ENCODE data around the gene MAS1L. TPM values are rescaled to one million over a fixed set of nuclear protein-coding genes. Genes with fewer than 3 reads are reported as not detected.

MAS1L gene
- total RNA-seq, 1 donor from 2014 or later: not detected

DNA sequence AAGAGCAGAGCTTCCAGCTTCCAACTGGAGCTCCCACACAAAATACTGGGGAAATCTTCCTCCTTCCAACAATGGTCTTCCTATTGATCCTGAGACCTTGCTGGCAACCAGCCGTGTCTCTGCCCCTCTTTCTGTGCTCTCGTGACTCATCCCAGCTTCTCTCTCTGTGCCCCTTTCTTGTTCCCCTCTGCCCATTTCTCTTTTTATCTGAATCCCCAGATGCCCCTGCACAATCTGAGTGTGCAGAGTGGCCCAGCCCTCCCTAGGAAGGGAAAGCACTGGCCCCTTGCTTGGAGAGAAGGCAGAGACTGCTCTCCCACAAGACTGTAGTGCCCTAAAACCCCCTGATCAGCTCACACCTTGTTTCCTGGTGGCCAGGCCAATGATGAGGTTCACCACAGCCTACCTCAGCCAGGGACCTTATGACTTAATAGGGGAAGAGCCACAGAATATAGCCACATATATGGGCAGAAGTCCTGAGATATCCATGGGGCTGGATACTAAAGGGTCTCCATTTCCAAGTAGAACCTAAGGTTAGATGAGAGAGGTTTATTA, 23.1 kb upstream of the MAS1L start:
- ATAC-seq (no peak), DNase-seq (ENCODE audit: low spot score) (no peak)

DNA sequence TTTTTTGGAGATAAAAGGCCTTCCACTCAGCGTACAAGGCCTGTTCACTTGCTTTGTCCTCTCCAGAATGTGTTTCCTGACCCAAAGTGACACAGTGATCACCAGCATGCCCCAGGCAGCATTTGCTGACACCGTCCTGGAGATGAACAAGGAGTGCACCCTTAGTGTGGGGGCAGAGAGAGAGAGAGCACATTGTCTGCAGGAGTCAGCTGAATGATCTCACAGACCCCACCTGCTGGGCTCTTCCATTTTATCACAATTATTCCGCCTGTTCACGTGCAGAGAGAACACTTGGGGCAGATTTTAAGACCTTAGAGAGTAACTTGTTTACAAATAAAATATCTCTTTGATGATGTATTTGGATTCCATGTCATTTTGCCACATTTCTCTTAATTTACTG, 22.4 kb upstream of the MAS1L start:
- DNase-seq (ENCODE audit: low spot score): no peak

DNA sequence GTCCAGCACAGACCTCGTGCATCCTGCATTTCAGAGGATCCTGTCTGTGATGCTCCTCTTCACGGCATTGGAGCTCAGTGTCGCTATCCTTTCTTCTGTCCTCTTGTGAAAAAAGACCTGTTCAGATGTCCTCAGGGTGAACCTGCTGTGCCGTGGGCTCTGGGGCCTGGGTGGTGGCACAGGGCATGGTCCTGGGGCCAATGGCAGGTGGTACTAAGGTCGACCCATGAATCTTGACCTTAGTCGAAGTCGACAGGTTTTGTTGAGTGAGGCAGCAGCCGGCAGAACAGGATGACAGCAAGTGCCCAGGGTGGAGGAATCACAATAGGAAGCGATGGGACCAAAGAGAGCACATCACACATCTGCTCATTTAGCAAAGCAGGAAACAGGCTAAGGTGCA, 22.0 kb upstream of the MAS1L start:
- DNase-seq (ENCODE audit: low spot score): no peak
- ATAC-seq: no peak

More for the DNA sequence above, 22.4 kb upstream of the MAS1L start:
- ATAC-seq: no peak

DNA sequence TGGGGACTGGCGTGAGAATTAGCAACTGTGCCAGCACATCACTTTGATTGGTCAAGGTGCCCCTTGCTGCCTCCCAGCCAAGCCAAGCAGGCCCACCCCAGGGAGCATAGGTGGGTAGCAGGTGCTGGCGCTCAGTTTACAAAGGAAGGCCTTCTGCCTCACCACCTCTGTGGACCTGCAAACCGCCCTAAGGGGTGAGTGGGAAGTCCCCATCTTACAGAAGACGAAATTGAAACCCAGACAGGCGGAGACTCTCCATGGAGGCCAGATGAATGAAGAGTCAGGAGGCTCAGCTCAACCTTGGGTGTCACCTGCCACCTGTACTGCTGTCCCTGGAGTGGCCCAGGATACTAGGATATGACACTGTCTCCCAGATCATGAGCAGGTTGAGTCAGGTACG, 21.5 kb upstream of the MAS1L start:
- DNase-seq (ENCODE audit: low spot score): no peak
- no peak for ATAC-seq

DNA sequence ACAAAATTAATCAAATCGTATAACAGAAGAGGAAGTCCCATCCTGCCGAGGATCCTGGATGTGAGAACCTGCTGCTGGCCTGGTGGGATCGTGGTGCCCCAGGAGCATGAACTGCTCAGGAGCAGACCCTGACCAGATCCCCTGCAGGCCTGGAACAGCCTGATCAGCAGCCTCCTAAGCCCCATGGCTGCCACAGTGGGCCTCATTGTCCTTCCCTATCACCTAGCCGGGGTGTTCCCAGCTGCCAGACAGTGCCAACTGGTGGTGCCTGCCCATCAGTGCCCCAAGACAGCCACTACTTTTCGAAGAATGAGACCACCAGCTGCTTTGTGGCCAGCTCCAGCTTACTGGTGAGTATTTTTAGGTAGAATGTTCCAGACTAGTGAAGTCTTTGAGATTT, 19.6 kb upstream of the MAS1L start:
- no peak for DNase-seq (ENCODE audit: low spot score)
- no peak for ATAC-seq

DNA sequence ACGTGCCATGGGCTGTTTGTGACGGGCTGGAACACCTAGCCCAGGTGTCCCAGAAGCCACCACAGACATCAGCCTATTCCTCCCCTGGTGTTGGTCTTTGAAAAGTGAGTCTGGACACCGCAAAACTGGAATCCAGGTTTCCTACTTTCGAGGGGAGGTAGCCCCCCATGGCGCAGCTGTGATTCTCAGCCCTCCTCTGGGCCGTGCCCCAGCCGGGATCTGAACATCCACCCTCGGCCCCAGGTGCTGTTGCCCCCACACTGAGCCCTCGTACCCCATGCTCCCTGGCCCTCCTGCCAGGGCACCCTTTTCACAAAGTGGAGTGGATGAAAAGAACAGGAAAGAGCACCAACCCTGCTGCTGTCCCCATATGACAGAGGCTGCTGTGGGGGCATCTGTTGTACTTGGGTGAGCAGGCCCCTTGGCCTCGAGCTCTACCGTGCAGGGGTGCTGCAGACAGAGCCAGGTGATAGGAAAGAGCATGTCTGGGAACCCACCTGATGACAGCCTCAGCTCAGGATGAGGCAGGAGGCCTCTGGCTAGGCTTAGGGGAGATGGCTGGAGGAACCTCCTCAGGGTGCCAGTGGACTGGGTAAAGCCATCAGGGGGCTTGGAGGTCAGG, 18.8 kb upstream of the MAS1L start:
- DNase-seq (ENCODE audit: low spot score): no peak
- no peak for ATAC-seq

DNA sequence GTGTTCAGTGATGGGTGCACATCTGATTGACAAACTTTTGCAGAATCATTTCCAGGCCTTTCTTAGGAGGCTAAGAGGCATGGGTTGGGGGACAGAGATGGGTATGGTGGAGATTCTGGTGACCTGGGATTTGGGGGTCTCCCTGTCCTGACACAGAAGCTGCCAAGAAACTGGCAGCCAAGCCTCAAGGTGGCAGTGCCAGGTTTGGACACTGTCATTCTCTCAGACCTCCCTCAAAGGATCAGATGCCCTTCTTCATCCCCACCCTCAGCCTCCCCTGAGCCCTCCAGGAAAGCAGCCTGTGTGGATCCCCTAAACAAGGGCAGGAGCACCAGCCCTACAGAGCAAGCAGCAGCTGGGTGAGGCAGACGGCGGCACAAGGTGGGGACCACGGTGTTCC, 18.1 kb upstream of the MAS1L start:
- no peak for ATAC-seq
- no peak for DNase-seq (ENCODE audit: low spot score)

DNA sequence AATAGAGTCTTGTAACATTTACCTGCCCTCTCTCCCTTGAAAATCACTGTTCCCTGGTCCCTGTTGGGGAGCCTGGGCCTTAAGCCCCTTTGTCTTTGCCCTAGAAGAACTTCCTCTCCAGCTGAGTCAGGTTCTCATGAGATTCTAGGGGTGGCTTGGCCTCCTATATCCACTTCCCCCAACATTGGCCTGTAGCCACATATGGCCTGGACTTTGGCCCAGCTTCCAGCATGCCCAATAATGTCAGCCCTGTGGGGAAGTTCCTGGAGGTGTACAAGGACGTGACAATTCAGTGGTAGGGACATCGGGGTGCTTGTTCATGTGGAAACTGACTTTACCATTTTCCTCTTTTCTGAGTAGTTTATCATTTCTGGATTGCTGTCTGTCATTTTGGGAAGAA, 17.2 kb upstream of the MAS1L start:
- DNase-seq (ENCODE audit: low spot score) (no peak), ATAC-seq (peak; percentile 52)

DNA sequence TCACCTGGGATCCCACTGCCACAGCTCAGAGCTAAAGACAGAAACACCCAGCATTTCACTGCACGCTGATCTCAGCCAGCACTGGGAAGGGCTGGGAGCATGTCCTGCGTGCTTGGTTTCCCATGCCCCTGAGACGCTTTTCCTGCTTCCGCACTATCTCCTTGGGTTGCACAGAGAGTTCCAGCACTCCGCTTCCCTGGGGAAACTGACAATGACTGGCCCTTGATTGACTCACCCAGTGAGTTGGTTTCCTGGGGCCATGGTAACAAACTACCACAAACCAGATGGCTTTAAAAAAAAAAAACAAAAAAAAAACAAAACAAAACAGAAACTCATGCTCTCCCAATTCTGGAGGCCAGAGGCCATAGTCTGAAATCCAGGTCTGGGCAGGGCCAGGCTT, 14.8 kb upstream of the MAS1L start:
- DNase-seq (ENCODE audit: low spot score) (no peak), ATAC-seq (no peak)

DNA sequence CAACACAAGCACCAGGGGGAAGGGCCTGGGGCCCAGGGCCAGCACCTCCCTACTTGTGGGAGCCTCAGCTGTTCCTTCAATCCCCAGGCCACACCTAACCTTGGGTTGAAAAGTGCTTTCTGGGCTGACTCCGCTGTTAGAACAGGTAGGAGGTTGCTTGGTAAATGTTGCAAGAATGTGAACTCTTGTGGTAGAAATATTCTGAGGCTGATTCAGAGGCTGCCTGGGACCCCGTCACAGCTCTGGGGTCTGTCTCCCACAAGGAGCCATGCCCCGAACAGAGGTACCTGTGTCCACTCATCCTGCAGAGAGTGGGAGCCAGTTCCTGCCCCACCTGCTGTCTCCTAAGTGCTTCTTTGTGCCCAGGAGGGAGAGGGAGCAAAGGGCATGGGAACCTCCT, 14.4 kb upstream of the MAS1L start:
- ATAC-seq (no peak), DNase-seq (ENCODE audit: low spot score) (no peak)

DNA sequence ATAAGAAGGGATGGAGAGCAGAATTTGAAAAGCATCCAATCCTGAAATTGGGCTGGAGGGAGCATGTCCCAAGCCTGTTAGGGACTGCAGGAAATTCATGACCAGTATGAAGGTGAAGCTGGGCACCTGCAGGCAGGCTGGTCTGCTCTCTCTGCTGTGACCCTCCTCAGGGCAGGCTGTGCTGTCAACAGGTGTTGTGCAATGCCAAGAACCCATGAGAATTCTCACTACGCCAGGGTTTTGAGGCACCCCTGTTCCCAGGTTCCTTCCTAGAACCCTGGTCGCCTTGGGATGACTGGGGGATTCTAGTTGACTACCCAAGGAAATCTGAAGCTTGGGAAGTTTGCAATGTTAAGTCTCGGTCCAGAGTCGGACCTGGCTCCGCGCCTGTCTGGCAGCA, 13.3 kb upstream of the MAS1L start:
- DNase-seq (ENCODE audit: low spot score): no peak
- no peak for ATAC-seq

DNA sequence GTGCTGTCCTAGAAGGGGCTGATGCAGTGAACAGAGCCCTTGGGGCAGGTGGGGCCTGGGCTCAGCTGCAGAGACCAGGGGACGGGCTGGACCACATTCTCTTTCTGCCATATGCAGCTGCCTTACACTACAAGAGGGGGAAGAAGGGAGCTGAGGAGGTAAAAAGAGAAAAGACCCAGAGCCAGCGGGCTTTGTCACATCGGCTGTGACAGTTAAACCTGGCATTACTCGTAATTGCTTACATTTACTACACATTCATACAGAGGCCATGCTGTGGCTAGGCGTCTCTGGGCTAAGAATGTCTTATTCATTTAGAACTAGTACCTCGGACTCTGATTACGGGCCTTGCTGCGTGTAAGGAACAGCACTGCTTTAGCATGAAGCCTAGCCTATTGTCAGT, 12.8 kb upstream of the MAS1L start:
- no peak for ATAC-seq

DNA sequence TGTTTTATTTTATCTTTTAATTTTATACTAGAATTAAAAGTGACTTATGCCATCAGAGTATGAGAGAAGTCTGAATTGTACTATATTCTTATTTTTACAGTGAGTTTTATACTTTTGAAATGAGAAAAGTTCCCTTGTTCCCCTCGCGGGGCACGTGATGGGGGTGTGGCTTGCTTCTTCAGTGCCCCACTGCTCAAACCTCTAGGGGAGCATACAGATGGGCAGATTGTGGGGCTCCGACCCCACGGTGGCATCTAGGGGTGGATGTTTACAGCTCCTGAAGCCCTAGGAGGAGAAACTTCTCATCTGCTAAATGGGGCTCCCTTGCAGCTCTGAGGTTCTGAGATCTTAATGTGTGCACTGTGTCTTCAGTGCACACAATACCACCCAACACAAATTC, 11.9 kb upstream of the MAS1L start:
- no peak for DNase-seq (ENCODE audit: low spot score)
- ATAC-seq: no peak

More for the DNA sequence above, 12.8 kb upstream of the MAS1L start:
- DNase-seq (ENCODE audit: low spot score): no peak

DNA sequence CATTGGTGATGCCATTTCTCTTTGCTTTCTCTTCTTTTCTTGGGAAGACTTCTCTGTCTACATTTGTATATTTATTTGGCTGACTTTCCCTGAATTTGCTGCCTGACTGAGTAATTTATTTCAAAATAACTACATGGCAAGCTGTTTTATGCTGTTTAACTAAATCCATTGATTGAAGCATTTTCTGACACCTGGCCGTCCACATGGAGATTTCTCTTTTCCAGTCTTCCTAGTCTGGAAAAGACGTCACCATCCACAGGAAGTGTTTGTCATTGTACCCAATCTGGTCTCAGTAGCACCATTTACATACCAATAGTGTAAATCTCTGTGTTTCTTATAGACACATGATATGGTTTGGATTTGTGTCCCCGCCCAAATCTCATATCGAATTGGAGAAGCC, 9.2 kb upstream of the MAS1L start:
- no peak for DNase-seq (ENCODE audit: low spot score)
- ATAC-seq: no peak

DNA sequence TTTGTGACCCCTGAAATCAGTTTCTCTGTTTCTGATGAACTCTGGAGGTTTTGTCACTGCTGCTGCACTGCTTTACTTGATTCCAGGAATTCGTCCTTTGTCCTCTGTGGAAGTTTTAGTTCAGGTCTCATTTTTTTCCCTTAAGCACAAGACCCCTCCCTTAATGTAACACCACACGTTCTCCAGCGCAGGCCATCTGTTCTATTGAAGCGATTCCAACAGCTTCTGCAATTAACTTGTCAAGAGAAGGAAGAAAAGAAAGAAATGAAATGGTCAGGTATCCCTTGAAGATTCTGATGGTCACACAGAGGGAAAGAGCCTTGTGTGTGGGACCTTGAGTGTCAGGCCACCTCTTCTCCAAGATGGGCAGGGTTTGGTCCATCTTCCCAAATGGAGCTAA, 7.8 kb upstream of the MAS1L start:
- DNase-seq (ENCODE audit: low spot score) (no peak), ATAC-seq (no peak)

DNA sequence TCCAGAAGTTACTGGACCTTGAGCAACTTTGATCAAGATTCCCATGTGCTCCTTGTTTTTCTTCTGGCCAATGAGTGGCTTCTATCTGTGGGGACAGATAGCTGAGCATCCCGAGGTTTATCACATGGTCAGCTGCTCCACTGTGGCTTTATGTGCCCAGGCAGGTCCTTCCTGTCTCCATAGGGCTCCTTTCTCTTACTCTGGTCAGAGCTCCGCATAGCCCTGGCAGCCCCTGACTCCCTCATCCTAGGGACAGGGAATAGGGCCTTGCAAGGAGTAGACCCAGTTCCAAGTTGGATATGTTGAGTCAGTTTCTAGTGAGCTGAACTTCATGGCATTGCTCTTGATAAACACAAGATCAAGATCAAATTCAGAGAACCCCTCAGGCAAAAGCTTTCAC, 6.4 kb upstream of the MAS1L start:
- no peak for DNase-seq (ENCODE audit: low spot score)
- no peak for ATAC-seq

DNA sequence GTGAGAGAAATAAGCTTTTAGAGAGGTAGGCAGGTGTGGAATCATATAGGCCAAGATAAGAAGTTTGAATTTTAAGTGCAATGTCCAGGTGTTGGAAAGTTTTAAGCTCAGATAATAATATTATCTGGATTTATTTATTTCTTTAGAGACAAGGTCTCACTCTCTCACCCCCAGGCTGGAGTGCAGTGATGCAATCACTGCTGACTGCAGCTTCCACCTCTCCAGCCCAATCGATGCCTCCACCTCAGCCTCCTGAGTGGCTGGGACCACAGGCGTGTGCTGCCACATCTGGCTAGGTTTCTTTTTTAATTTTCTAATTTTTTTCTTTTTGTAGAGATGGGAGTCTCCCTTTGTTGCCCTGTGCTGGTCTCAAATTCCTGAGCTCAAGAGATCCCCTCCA, 5.5 kb upstream of the MAS1L start:
- ATAC-seq (no peak), DNase-seq (ENCODE audit: low spot score) (no peak)

DNA sequence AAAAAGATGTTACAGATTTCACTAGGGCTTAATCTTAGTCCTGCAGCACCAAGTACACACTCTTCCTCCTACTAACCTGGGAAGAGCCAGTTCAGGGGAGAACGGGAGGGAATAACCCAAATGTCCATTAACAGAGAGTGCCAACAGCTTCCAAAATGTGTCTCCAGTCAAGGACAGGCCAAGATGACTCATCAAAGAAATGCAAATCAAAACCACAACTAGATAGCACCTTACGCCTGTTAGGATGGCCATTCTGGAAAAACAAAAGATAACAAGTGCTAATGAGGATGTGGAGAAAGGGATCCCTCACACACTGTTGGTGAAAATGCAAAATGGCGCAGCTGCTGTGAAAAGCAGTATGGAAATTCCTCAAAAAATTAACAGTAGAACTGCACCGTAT, 3.8 kb upstream of the MAS1L start:
- DNase-seq (ENCODE audit: low spot score): no peak
- no peak for ATAC-seq

DNA sequence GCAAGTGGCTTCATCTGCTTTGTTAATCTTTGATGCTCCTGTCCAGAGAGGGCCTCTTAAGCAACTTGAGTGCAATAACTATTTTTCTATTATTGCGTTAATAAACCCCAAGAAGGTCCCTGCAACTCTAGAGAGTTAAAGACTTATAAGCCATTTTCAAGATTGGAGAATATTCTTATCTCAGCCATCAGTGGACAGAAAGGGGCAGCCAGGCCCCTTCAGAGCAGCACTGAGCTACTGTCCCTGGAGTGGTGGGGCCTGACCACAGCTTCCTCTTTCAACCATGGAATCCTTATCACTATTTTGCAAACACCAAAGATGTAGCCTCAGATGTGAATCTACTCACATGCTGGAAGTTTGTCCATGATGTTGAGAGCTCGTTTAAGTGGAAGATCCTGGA, 2.8 kb upstream of the MAS1L start:
- DNase-seq (ENCODE audit: low spot score) (no peak), ATAC-seq (no peak)

DNA sequence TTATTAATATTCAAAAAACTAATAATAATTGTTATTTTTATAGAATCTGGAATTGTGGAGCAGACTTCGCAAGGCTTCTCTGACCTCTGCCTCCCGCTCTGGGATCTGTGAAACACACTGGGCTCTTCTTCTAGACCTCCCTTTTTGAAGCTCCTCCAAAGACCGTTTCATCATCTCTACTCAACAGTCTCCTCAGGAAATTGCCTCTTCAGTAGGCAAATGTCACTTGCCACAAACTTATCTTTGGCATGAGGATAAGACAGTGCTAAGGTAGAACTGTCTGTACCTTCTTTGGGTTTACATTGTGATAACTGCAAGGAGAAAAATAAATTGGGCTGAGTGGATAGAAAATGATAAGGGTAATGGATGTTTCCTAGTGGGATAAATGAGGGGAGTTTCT, 2.3 kb upstream of the MAS1L start:
- ATAC-seq (no peak), DNase-seq (ENCODE audit: low spot score) (no peak)

DNA sequence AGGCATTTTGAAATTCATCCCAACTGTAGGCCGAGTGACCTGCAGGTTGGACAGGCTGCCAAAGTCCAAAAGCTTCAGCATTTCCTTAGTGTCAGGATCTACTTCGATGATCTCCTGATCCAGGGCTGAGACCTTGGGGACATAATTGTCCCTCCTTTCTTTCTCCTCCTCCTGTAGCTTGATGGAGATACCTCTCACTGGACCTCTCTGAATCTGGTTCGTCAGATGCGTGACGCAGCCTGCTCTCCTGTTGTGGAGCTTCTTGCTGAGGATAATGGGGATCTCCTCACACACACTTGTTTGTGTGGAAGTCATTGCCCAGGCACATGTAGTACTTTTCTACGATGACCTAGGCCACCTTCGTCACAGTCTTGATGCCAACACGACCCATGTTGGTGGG, 1.5 kb upstream of the MAS1L start:
- DNase-seq (ENCODE audit: low spot score) (no peak), ATAC-seq (peak; percentile 49)

DNA sequence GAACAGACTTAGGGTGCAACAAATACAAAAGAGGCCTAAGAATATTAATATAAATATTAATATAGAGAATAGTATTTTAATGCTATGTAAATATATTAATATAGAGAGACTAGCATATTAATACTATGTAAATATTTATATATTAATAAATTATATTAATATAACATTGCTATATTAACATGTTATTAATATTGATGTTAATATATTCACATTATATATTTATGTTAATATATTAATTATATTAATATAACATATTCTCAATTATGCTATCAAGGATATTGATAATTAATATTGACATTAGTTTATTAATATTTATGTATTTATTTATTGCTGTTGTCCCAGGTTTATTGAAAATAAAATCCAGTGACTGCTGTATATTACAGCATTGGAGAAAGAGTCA, 1.1 kb upstream of the MAS1L start:
- no peak for DNase-seq (ENCODE audit: low spot score)
- ATAC-seq: no peak

DNA sequence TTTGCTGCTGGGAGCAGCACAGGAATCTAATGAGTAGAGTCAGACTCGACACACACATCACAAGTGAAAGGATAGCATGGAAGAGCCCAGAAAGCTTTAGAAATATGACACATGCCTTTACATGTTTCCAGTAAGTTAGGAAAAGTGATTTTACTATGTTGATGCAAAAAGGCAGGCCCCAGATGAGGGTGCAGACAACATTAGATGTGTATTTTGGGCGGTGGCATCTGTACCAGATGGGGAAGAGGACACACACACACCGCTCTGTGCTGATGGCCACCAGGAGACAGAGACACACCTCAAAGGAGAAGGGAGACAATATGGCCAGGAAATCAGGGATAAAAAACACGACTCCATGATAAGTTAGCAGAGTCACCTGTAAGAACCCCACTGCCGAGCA, 625 bp downstream of the MAS1L start:
- no peak for ATAC-seq
- no peak for DNase-seq (ENCODE audit: low spot score)

All from left lobe of liver (tissue), 2 donors.